ENCODE measurements around the gene AGBL5. TPM values are rescaled to one million over a fixed set of nuclear protein-coding genes. Genes with fewer than 3 reads are reported as not detected.

AGBL5 gene
- total RNA-seq, 2 donors from 2014 or later = 12.1 to 16.1 TPM

GRCh38 chr2:27050281-27050995 lies 1.0 kb upstream of the AGBL5 start:
- peaks cover 6 to 7% of the 10 kb centered on the region in 2 donors for H3K36me3 Mint-ChIP-seq (ENCODE audit: insufficient read depth in 2 of 2)
- peak overlapping the region; percentile 94 to 97 for H3K4me3 Mint-ChIP-seq
- H3K27me3 Mint-ChIP-seq (ENCODE audit: low read depth) = no peaks in the 10 kb centered on the region
- ATAC-seq (replicated peaks in 1 of 2) (peak; percentile 68 to 77), DNase-seq (peak; percentile 89 to 91)
- peaks cover 0 to 1% of the 10 kb centered on the region in 2 donors for H3K9me3 Mint-ChIP-seq
- peaks cover 27% of the 10 kb centered on the region for H3K4me1 Mint-ChIP-seq (ENCODE audit: low read depth)
- H3K27ac Mint-ChIP-seq = peak overlapping the region; percentile 100

GRCh38 chr2:27051902-27052645 lies 606 bp downstream of the AGBL5 start:
- Mint-ChIP-seq H3K27ac (peak overlapping the region; percentile 73), H3K27me3 (ENCODE audit: low read depth) (no peaks in the 10 kb centered on the region), H3K9me3 (peaks cover 0 to 1% of the 10 kb centered on the region in 2 donors), H3K36me3 (ENCODE audit: insufficient read depth in 2 of 2) (peaks cover 7 to 9% of the 10 kb centered on the region in 2 donors), H3K4me1 (ENCODE audit: low read depth) (peaks cover 27% of the 10 kb centered on the region), H3K4me3 (peak overlapping the region; percentile 84 to 89)
- ATAC-seq (replicated peaks in 1 of 2) (no peak), DNase-seq (no peak)

GRCh38 chr2:27053321-27053720 lies 1.9 kb downstream of the AGBL5 start:
- H3K27me3 Mint-ChIP-seq (ENCODE audit: low read depth) = no peaks in the 10 kb centered on the region
- ATAC-seq (replicated peaks in 1 of 2) (no peak), DNase-seq (no peak)
- no peak overlapping the region for H3K4me3 Mint-ChIP-seq
- peaks cover 7% of the 10 kb centered on the region in 2 donors for H3K36me3 Mint-ChIP-seq (ENCODE audit: insufficient read depth in 2 of 2)
- no peak overlapping the region for H3K27ac Mint-ChIP-seq
- peaks cover 0 to 1% of the 10 kb centered on the region in 2 donors for H3K9me3 Mint-ChIP-seq
- peaks cover 27% of the 10 kb centered on the region for H3K4me1 Mint-ChIP-seq (ENCODE audit: low read depth)

GRCh38 chr2:27053776-27054175 lies 2.3 kb downstream of the AGBL5 start:
- DNase-seq = no peak
- Mint-ChIP-seq H3K27ac (no peak overlapping the region), H3K4me3 (no peak overlapping the region), H3K27me3 (ENCODE audit: low read depth) (no peaks in the 10 kb centered on the region), H3K9me3 (peaks cover 0 to 1% of the 10 kb centered on the region in 2 donors), H3K36me3 (ENCODE audit: insufficient read depth in 2 of 2) (peaks cover 7% of the 10 kb centered on the region in 2 donors), H3K4me1 (ENCODE audit: low read depth) (peaks cover 27% of the 10 kb centered on the region)
- ATAC-seq (replicated peaks in 1 of 2) = no peak

- Mint-ChIP-seq H3K36me3 (ENCODE audit: insufficient read depth in 2 of 2) (peaks cover 7% of the 10 kb centered on the region in 2 donors), H3K4me3 (no peak overlapping the region), H3K9me3 (peaks cover 0 to 1% of the 10 kb centered on the region in 2 donors), H3K4me1 (ENCODE audit: low read depth) (peaks cover 22% of the 10 kb centered on the region), H3K27me3 (ENCODE audit: low read depth) (no peaks in the 10 kb centered on the region), H3K27ac (no peak overlapping the region)
- ATAC-seq (replicated peaks in 1 of 2) (no peak), DNase-seq (no peak)
Observed at GRCh38 chr2:27054721-27055120, 3.3 kb downstream of the AGBL5 start.

GRCh38 chr2:27057184-27057583 lies 5.7 kb downstream of the AGBL5 start:
- H3K9me3 Mint-ChIP-seq = no peaks in the 10 kb centered on the region
- H3K27me3 Mint-ChIP-seq (ENCODE audit: low read depth) = no peaks in the 10 kb centered on the region
- H3K27ac Mint-ChIP-seq = no peak overlapping the region
- ATAC-seq (replicated peaks in 1 of 2) (no peak), DNase-seq (no peak)
- H3K4me3 Mint-ChIP-seq = no peak overlapping the region
- H3K4me1 Mint-ChIP-seq (ENCODE audit: low read depth) = peaks cover 4% of the 10 kb centered on the region
- H3K36me3 Mint-ChIP-seq (ENCODE audit: insufficient read depth in 2 of 2) = peaks cover 0 to 10% of the 10 kb centered on the region in 2 donors

GRCh38 chr2:27058210-27058609 lies 6.7 kb downstream of the AGBL5 start:
- Mint-ChIP-seq H3K4me1 (ENCODE audit: low read depth) (no peaks in the 10 kb centered on the region), H3K4me3 (no peak overlapping the region), H3K27me3 (ENCODE audit: low read depth) (no peaks in the 10 kb centered on the region), H3K36me3 (ENCODE audit: insufficient read depth in 2 of 2) (peaks cover 0 to 15% of the 10 kb centered on the region in 2 donors), H3K27ac (no peak overlapping the region), H3K9me3 (no peaks in the 10 kb centered on the region)
- DNase-seq (no peak), ATAC-seq (replicated peaks in 1 of 2) (no peak)

- H3K27ac Mint-ChIP-seq = no peak overlapping the region
- no peaks in the 10 kb centered on the region for H3K4me1 Mint-ChIP-seq (ENCODE audit: low read depth)
- no peaks in the 10 kb centered on the region for H3K27me3 Mint-ChIP-seq (ENCODE audit: low read depth)
- H3K4me3 Mint-ChIP-seq = no peak overlapping the region
- peaks cover 0 to 11% of the 10 kb centered on the region in 2 donors for H3K36me3 Mint-ChIP-seq (ENCODE audit: insufficient read depth in 2 of 2)
- no peaks in the 10 kb centered on the region for H3K9me3 Mint-ChIP-seq
- DNase-seq (no peak), ATAC-seq (replicated peaks in 1 of 2) (no peak)
Observed at GRCh38 chr2:27059141-27059820, 7.8 kb downstream of the AGBL5 start.

- no peaks in the 10 kb centered on the region for H3K4me1 Mint-ChIP-seq (ENCODE audit: low read depth)
- no peaks in the 10 kb centered on the region for H3K9me3 Mint-ChIP-seq
- no peak overlapping the region for H3K4me3 Mint-ChIP-seq
- no peak for DNase-seq
- H3K27ac Mint-ChIP-seq = no peak overlapping the region
- no peaks in the 10 kb centered on the region for H3K27me3 Mint-ChIP-seq (ENCODE audit: low read depth)
- no peak for ATAC-seq (replicated peaks in 1 of 2)
- H3K36me3 Mint-ChIP-seq (ENCODE audit: insufficient read depth in 2 of 2) = peaks cover 0 to 15% of the 10 kb centered on the region in 2 donors
Observed at GRCh38 chr2:27060323-27060722, 8.9 kb downstream of the AGBL5 start.

GRCh38 chr2:27065128-27065527 lies 13.7 kb downstream of the AGBL5 start:
- Mint-ChIP-seq H3K9me3 (no peaks in the 10 kb centered on the region), H3K27ac (peak overlapping the region; percentile 15), H3K4me3 (no peak overlapping the region), H3K36me3 (ENCODE audit: insufficient read depth in 2 of 2) (peaks cover 8 to 32% of the 10 kb centered on the region in 2 donors), H3K27me3 (ENCODE audit: low read depth) (no peaks in the 10 kb centered on the region), H3K4me1 (ENCODE audit: low read depth) (peaks cover 22% of the 10 kb centered on the region)
- ATAC-seq (replicated peaks in 1 of 2) = no peak
- no peak for DNase-seq

GRCh38 chr2:27067385-27067784 lies 15.9 kb downstream of the AGBL5 start:
- Mint-ChIP-seq H3K36me3 (ENCODE audit: insufficient read depth in 2 of 2) (peaks cover 9 to 30% of the 10 kb centered on the region in 2 donors), H3K4me1 (ENCODE audit: low read depth) (peaks cover 37% of the 10 kb centered on the region), H3K27me3 (ENCODE audit: low read depth) (no peaks in the 10 kb centered on the region), H3K9me3 (no peaks in the 10 kb centered on the region), H3K27ac (peak overlapping the region; percentile 50), H3K4me3 (no peak overlapping the region)
- DNase-seq (no peak), ATAC-seq (replicated peaks in 1 of 2) (no peak)

GRCh38 chr2:27069436-27069835 lies 18.0 kb downstream of the AGBL5 start:
- H3K27ac Mint-ChIP-seq = peak overlapping the region; percentile 89
- peak overlapping the region; percentile 94 to 98 for H3K4me3 Mint-ChIP-seq
- no peaks in the 10 kb centered on the region for H3K27me3 Mint-ChIP-seq (ENCODE audit: low read depth)
- no peaks in the 10 kb centered on the region for H3K9me3 Mint-ChIP-seq
- ATAC-seq (replicated peaks in 1 of 2) = no peak
- DNase-seq = no peak
- H3K36me3 Mint-ChIP-seq (ENCODE audit: insufficient read depth in 2 of 2) = peaks cover 9 to 22% of the 10 kb centered on the region in 2 donors
- peaks cover 56% of the 10 kb centered on the region for H3K4me1 Mint-ChIP-seq (ENCODE audit: low read depth)
